Upper lobe of left lung (tissue), 4 donors: ENCODE measurements around the gene PRPS1.

ENCODE experiments used
- CTCF ChIP-seq, 6 experiments: fragments of 450-650 bp in 4 of 6; fragments of 200-600 bp in 2 of 6; sonication (generic) in 2 of 6; IDR thresholded peaks; one replicate each; pipeline ENCODE4 v1.5.1; 2016 to 2019; ENCODE audit warnings: antibody characterized with exemption in 6 of 6
- POLR2A ChIP-seq, 4 donors: fragments of 450-650 bp; IDR thresholded peaks; one replicate each; pipeline ENCODE4 v1.5.1; 2016 to 2017; ENCODE audit warnings: antibody characterized with exemption in 4 of 4, mild to moderate bottlenecking in 2 of 4

DNA sequence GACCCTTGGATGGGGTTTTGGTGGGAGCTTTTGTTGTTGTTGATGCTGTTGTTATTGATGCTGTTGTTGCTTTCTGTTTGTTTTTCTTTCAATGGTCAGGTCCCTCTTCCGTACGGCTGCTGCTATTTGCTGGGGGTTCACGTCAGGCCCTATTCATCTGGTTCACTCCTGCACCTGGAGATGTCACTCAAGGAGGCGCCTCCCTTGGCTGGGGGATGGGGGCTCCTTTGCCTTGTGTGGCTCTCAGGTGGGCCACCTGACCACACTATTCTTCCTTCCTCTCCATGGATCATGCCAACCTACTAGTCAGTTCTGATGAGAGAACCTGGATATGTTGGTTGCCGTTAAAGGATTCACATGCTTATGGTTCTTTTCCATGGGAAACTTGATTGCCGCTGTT lies 39.1 kb upstream of the PRPS1 start:
- TF ChIP-seq CTCF (IDR thresholded peaks at IDR 0.05), result no peak
- no peak for TF ChIP-seq POLR2A (IDR thresholded peaks at IDR 0.05)
